H9 (cell line): Measurements from ENCODE around the gene ARL11. TPM values are rescaled to one million over a fixed set of nuclear protein-coding genes. Genes with fewer than 3 reads are reported as not detected.

Experiments
- DNase-seq: peaks from one replicate; pipeline ENCODE4 v3.0.0-alpha.2; 2017
- H2AFZ ChIP-seq: one replicate; pipeline ENCODE4 v1.6.1; 2013; ENCODE audit warnings: mild to moderate bottlenecking, low read length, control low read depth, moderate library complexity
- H2AK5ac ChIP-seq: 2 replicates; pipeline ENCODE4 v1.6.1; 2013; ENCODE audit warnings: low read length, control low read depth, mixed read lengths; ENCODE audit not compliant: insufficient read length
- H2BK120ac ChIP-seq: one replicate; pipeline ENCODE4 v1.6.1; 2013; ENCODE audit warnings: low read depth, mild to moderate bottlenecking, low read length, control low read depth, inconsistent platforms; ENCODE audit not compliant: poor library complexity, severe bottlenecking
- H2BK12ac ChIP-seq: 2 replicates; pipeline ENCODE4 v1.6.1; 2013; ENCODE audit warnings: low read length, control low read depth, mixed read lengths, low read depth; ENCODE audit not compliant: insufficient read length
- H2BK15ac ChIP-seq: 2 replicates; pipeline ENCODE4 v1.6.1; 2013; ENCODE audit warnings: low read depth, low read length, control low read depth
- H2BK20ac ChIP-seq: one replicate; pipeline ENCODE4 v1.6.1; 2013; ENCODE audit warnings: low read depth, mild to moderate bottlenecking, low read length, control low read depth, inconsistent platforms; ENCODE audit not compliant: poor library complexity, severe bottlenecking
- H2BK5ac ChIP-seq: 2 replicates; pipeline ENCODE4 v1.6.1; 2013; ENCODE audit warnings: low read length, control low read depth, mixed read lengths; ENCODE audit not compliant: insufficient read length
- H3K14ac ChIP-seq: 2 replicates; pipeline ENCODE4 v1.6.1; 2013; ENCODE audit warnings: low read length, control low read depth; ENCODE audit not compliant: insufficient read depth
- H3K18ac ChIP-seq: 2 replicates; pipeline ENCODE4 v1.6.1; 2013; ENCODE audit warnings: low read depth, mild to moderate bottlenecking, mixed read lengths, low read length, control low read depth; ENCODE audit not compliant: insufficient read length
- H3K23ac ChIP-seq: 2 replicates; pipeline ENCODE4 v1.6.1; 2013; ENCODE audit warnings: low read length, control low read depth, mixed read lengths, low read depth; ENCODE audit not compliant: insufficient read length
- H3K23me2 ChIP-seq: 2 replicates; pipeline ENCODE4 v1.6.1; 2013; ENCODE audit warnings: low read depth, mild to moderate bottlenecking, mixed read lengths, low read length, control low read depth; ENCODE audit not compliant: insufficient read length, poor library complexity, severe bottlenecking
- H3K27ac ChIP-seq: 2 replicates; pipeline ENCODE4 v1.5.1; 2013; ENCODE audit warnings: low read length, control low read depth, mixed read lengths, low read depth; ENCODE audit not compliant: insufficient read length
- H3K27me3 ChIP-seq: 2 replicates; pipeline ENCODE4 v1.6.1; 2013; ENCODE audit warnings: low read length, control low read depth, inconsistent platforms; ENCODE audit not compliant: insufficient read depth
- H3K4ac ChIP-seq: 2 replicates; pipeline ENCODE4 v1.6.1; 2013; ENCODE audit warnings: low read depth, mild to moderate bottlenecking, control low read depth, inconsistent platforms, low read length, moderate library complexity
- H3K4me1 ChIP-seq: 2 replicates; pipeline ENCODE4 v1.6.1; 2013; ENCODE audit warnings: low read length, control low read depth, inconsistent platforms; ENCODE audit not compliant: insufficient read depth
- H3K4me2 ChIP-seq: 2 replicates; pipeline ENCODE4 v1.6.1; 2013; ENCODE audit warnings: low read length, control low read depth, mixed read lengths; ENCODE audit not compliant: insufficient read length, insufficient read depth
- H3K56ac ChIP-seq: 2 replicates; pipeline ENCODE4 v1.6.1; 2013; ENCODE audit warnings: low read depth, mild to moderate bottlenecking, mixed read lengths, low read length, control low read depth; ENCODE audit not compliant: insufficient read length
- H3K79me1 ChIP-seq: 2 replicates; pipeline ENCODE4 v1.6.1; 2013; ENCODE audit warnings: low read depth, mild to moderate bottlenecking, moderate library complexity, low read length, control low read depth, inconsistent platforms; ENCODE audit not compliant: insufficient read depth, poor library complexity, severe bottlenecking
- H3K79me2 ChIP-seq: 2 replicates; pipeline ENCODE4 v1.6.1; 2013; ENCODE audit warnings: low read length, control low read depth, inconsistent platforms; ENCODE audit not compliant: insufficient read depth
- H3K9ac ChIP-seq: 2 replicates; pipeline ENCODE4 v1.6.1; 2013; ENCODE audit warnings: low read length, control low read depth, mixed read lengths; ENCODE audit not compliant: insufficient read length; ENCODE audit errors: extremely low read depth
- H3K9me3 ChIP-seq: one replicate; pipeline ENCODE4 v1.6.1; 2013; ENCODE audit warnings: low read depth, low read length, inconsistent platforms; ENCODE audit not compliant: control insufficient read depth
- H3T11ph ChIP-seq: one replicate; pipeline ENCODE4 v1.6.1; 2013; ENCODE audit warnings: mild to moderate bottlenecking, low read length, control low read depth, inconsistent platforms
- H4K20me1 ChIP-seq: one replicate; pipeline ENCODE4 v1.6.1; 2013; ENCODE audit not compliant: control insufficient read depth, insufficient read length, insufficient read depth
- H4K5ac ChIP-seq: 2 replicates; pipeline ENCODE4 v1.6.1; 2013; ENCODE audit warnings: low read depth, mild to moderate bottlenecking, mixed read lengths, low read length, control low read depth; ENCODE audit not compliant: insufficient read length
- H4K8ac ChIP-seq: replicated peaks from 2 replicates; pipeline ENCODE4 v1.6.1; 2013; ENCODE audit warnings: low read length, control low read depth, mixed read lengths, low read depth; ENCODE audit not compliant: insufficient read length
- H4K91ac ChIP-seq: 2 replicates; pipeline ENCODE4 v1.6.1; 2013; ENCODE audit warnings: low read depth, mild to moderate bottlenecking, moderate library complexity, mixed read lengths, low read length, control low read depth; ENCODE audit not compliant: insufficient read length
- H3K27ac Mint-ChIP-seq, 3 experiments: 2 replicates in 2 of 3; 3 replicates in 1 of 3; pipeline ENCODE4 v1.8.0; 2020 to 2021; ENCODE audit warnings: mixed read lengths in 3 of 3, mild to moderate bottlenecking in 1 of 3, moderate library complexity in 1 of 3
- H3K27me3 Mint-ChIP-seq: 2 replicates; pipeline ENCODE4 v1.8.0; 2021; ENCODE audit warnings: low read depth, mild to moderate bottlenecking, moderate library complexity, mixed read lengths
- H3K36me3 Mint-ChIP-seq, 3 experiments: 2 replicates in 2 of 3; 3 replicates in 1 of 3; pipeline ENCODE4 v1.8.0; 2020 to 2021; ENCODE audit warnings: low read depth in 3 of 3, mixed read lengths in 3 of 3; ENCODE audit not compliant: insufficient read depth in 1 of 3
- H3K4me1 Mint-ChIP-seq, 2 experiments: 2 replicates each; pipeline ENCODE4 v1.8.0; 2020; ENCODE audit warnings: mixed read lengths in 2 of 2
- H3K4me3 Mint-ChIP-seq, 2 experiments: 2 replicates in 1 of 2; 3 replicates in 1 of 2; pipeline ENCODE4 v1.8.0; 2020 to 2021; ENCODE audit warnings: mild to moderate bottlenecking in 2 of 2, mixed read lengths in 2 of 2, moderate library complexity in 1 of 2
- H3K9me3 Mint-ChIP-seq, 2 experiments: 2 replicates in 1 of 2; 3 replicates in 1 of 2; pipeline ENCODE4 v1.8.0; 2020; ENCODE audit warnings: mild to moderate bottlenecking in 2 of 2, mixed read lengths in 2 of 2, moderate library complexity in 1 of 2
- WGBS: extraction: QIAGEN DNeasy Blood & Tissue Kit; methylation state at CpG from one replicate; pipeline ENCODE4 v1.1.7; 2013; ENCODE audit warnings: missing lambda C conversion rate, low lambda C conversion rate, mixed read lengths; ENCODE audit not compliant: insufficient read length; ENCODE audit errors: extremely low coverage; 5-methylcytosine and 5-hydroxymethylcytosine counted together
- total RNA-seq: library from RNA; stranded (reverse); gene quantifications from 2 replicates; pipeline ENCODE4 v1.2.1, GENCODE V29; 2021
- TF ChIP-seq, protein P1 (sequence below): fragments of 200-600 bp; sonication (generic); conservative IDR thresholded peaks from 3 replicates; pipeline ENCODE4 v1.8.0; 2021; ENCODE audit warnings: antibody characterized with exemption, mild to moderate bottlenecking

ARL11 gene
- total RNA-seq, 1 experiment from 2014 or later: 0.42 TPM

GRCh38 chr13:49608651-49609331 is 19.5 kb upstream of the ARL11 start:
- H3K9me3 ChIP-seq: no peaks in the 10 kb centered on the region
- H3K18ac ChIP-seq: no peak overlapping the region
- no peaks in the 10 kb centered on the region for H3K79me1 ChIP-seq
- H2BK12ac ChIP-seq: no peak overlapping the region
- Mint-ChIP-seq H3K27me3 (no peaks in the 10 kb centered on the region), H3K4me3 (no peak overlapping the region), H3K9me3 (no peaks in the 10 kb centered on the region), H3K27ac (no peak overlapping the region), H3K36me3 (no peaks in the 10 kb centered on the region), H3K4me1 (peaks cover 2 to 7% of the 10 kb centered on the region in 2 experiments; a peak in 1 of 4 replicates)
- no peak overlapping the region for H4K5ac ChIP-seq
- no peak overlapping the region for H2BK15ac ChIP-seq
- no peak overlapping the region for H3K4ac ChIP-seq
- H3T11ph ChIP-seq: no peak overlapping the region
- H4K20me1 ChIP-seq: no peaks in the 10 kb centered on the region
- no peak overlapping the region for H3K23ac ChIP-seq
- no peak for DNase-seq
- no peak overlapping the region for H4K91ac ChIP-seq
- no peak overlapping the region for H3K27ac ChIP-seq
- WGBS: no CpG with 5 or more reads among the region's 1 CpG
- H3K56ac ChIP-seq: no peak overlapping the region
- H3K4me2 ChIP-seq: no peak overlapping the region
- no peak overlapping the region for H2BK120ac ChIP-seq
- H3K9ac ChIP-seq: no peak overlapping the region
- H2AFZ ChIP-seq: no peak overlapping the region
- H3K14ac ChIP-seq: no peak overlapping the region
- no peaks in the 10 kb centered on the region for H3K4me1 ChIP-seq
- H2BK20ac ChIP-seq: no peak overlapping the region
- H4K8ac ChIP-seq: no peak overlapping the region
- no peak overlapping the region for H2AK5ac ChIP-seq
- H3K79me2 ChIP-seq: no peaks in the 10 kb centered on the region
- no peaks in the 10 kb centered on the region for H3K27me3 ChIP-seq
- H3K23me2 ChIP-seq: no peaks in the 10 kb centered on the region
- H2BK5ac ChIP-seq: no peak overlapping the region
- TF ChIP-seq, protein P1, sequence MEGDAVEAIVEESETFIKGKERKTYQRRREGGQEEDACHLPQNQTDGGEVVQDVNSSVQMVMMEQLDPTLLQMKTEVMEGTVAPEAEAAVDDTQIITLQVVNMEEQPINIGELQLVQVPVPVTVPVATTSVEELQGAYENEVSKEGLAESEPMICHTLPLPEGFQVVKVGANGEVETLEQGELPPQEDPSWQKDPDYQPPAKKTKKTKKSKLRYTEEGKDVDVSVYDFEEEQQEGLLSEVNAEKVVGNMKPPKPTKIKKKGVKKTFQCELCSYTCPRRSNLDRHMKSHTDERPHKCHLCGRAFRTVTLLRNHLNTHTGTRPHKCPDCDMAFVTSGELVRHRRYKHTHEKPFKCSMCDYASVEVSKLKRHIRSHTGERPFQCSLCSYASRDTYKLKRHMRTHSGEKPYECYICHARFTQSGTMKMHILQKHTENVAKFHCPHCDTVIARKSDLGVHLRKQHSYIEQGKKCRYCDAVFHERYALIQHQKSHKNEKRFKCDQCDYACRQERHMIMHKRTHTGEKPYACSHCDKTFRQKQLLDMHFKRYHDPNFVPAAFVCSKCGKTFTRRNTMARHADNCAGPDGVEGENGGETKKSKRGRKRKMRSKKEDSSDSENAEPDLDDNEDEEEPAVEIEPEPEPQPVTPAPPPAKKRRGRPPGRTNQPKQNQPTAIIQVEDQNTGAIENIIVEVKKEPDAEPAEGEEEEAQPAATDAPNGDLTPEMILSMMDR: no peak
